GM10847 (cell line): ENCODE measurements around the gene ARL4C.

ENCODE experiments used
- POLR2A ChIP-seq: IDR thresholded peaks from 2 replicates; pipeline ENCODE4 v1.6.1; 2011; ENCODE audit not compliant: insufficient read length; ENCODE audit errors: extremely low read depth

ARL4C gene

DNA sequence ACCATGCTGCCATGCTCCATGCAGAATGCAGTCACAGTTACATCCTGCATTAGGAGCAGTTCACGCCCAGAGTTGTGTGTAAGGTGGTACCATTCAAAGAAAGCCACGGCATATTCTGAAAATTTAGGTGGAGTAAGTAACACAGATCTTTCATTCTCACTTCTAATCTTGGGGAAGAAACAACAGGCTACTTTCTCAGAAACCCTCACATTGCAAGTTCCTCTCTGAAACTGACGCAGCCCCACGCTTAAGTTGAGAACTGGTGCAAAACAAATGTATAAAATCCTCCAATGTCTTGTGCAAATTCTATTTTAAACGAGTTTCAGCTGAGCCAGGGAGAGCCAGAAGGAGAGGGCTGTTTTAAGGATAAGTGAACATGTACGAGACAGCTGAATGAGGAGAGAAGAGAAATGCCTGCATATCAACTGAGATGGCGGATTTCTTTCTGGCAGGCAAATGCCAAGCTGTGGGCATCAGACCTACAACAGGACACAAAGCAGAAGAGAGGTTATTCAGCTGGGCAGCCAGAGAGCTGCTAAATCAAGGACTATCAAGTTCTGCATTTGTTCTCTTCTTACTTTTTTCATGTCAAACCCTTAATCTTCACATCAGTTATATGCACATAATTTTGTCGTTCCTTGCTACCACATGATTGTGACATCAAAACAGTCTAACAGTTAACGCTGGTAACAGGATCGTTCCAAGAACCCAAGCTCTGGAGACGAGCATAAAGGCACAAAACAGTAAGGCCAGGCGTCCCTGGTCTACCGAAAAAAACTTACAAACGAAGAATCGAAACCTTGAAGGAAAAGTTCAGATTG, 6.4 kb downstream of the ARL4C start:
- no peak for TF ChIP-seq POLR2A

GRCh38 chr2:234488913-234489451, 7.9 kb downstream of the ARL4C start:
- TF ChIP-seq POLR2A: no peak

- no peak for TF ChIP-seq POLR2A
Observed at GRCh38 chr2:234488486-234488885, 8.4 kb downstream of the ARL4C start.

DNA sequence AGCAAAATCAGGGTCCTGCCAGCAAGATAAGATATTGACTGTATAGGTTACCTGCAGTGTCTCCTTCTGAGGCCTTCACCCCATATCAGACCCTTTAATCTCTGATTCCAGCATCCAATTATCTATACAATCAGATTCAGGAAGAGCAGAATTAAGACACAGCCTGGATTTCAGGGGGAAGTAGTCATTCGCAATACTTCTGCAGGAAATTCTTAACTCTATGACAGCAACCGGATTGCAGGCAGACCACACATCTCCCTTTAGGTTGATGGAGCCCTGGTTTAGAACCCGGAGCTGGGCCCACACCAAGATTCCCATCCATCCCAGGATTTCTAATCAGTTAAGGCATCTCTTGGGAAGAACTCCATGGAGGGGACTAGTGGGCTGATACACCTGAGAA, 9.5 kb downstream of the ARL4C start:
- no peak for TF ChIP-seq POLR2A

DNA sequence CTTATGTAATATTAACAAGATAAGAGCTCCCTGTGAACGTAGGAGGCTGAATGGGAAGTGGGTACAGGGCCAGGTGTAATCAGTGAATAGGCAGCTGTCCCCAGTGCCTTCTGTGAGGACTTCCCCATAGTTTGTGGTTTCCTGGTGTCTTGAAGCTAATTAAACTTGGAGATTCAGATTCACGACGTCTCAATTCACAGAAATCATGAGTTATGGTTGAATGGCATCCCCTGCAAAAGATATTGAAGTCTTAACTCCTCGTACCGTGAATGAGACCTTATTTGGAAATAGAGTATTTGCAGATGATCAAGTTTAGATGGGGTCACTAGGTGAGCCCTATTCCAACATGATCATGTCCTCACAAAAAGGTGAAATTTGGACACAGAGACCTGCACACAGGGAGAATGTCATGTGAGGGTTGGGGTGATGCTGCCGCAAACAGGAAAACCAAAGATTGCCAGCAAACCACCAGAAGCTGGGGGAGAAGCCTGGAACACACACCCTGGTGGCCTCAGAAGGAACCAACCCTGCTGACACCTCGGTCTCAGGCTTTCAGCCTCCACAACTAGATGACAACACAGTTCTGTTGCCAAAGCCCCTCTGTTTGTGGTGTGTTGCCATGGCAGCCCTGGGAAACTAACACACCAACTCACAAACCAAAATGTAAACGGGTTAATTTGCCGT, 13.2 kb downstream of the ARL4C start:
- no peak for TF ChIP-seq POLR2A

DNA sequence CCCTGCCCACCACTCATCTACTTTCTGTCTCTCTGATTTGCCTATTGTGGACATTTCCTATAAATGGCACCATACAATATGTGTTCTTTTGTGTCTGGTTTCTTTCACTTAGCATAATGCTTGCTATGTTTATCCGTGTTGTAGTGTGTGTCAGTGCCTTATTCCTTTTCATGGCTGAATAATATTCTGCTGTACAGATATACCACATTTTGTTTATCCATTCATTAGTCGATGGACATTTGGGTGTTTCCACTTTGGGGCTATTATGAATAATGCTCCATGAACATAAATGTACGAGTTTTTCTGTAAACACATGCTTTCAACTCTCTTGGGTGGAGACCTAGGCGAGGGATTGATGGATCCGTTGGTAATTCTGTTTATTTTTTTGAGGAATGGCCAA, 15.6 kb downstream of the ARL4C start:
- no peak for TF ChIP-seq POLR2A

DNA sequence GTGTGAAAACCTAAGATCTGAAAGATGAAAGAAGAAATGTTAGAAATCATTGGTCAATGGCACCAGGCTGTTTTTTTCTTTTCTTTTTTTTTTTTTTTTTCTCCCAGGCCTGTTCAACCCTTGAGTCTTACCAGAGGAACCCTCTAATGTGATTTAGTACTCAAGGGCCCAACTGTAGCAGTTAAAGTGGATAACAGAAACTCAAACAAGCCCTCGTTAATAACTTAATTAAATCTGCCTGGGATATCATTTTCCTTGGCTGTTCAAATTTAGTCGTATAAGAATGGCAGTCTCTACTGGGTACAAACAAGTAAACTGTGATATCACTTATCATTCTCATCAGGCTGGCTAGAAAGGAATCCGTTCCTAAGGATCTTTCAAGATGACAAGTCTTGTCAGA, 16.5 kb downstream of the ARL4C start:
- no peak for TF ChIP-seq POLR2A

- TF ChIP-seq POLR2A: no peak
Observed at GRCh38 chr2:234479465-234479864, 17.4 kb downstream of the ARL4C start.

DNA sequence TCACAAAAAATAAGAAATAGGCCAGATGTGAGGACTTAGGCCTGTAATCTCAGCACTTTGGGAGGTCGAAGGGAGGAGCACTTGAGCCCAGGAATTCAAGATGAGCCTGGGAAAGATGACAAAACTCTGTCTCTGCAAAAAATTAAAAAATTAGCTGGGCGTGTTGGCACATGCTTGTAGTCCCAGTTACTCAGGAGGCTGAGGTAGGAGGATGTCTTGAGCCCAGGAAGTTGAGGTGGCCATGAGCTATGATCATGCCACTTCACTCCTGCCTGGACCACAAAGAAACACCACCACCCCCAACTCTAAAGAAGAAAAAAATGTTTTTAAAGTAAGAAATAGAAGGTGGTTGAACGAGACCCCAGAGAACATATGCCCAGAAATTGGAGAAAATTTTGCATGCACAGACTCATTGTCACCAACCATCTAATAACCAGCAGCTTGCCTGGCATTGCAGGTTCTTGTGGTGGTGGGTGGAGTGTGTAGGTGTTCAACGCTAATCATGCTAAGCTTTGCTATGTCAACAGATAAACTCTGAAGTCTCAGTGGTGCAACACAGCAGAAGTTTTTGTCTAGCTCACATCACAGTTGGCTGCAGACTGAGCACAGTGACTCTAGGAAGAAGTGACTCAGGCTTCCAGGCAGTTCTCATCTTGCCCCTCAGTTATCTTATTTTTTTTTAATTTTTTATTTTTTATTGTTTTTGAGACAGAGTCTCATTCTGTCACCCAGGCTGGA, 18.6 kb downstream of the ARL4C start:
- no peak for TF ChIP-seq POLR2A

DNA sequence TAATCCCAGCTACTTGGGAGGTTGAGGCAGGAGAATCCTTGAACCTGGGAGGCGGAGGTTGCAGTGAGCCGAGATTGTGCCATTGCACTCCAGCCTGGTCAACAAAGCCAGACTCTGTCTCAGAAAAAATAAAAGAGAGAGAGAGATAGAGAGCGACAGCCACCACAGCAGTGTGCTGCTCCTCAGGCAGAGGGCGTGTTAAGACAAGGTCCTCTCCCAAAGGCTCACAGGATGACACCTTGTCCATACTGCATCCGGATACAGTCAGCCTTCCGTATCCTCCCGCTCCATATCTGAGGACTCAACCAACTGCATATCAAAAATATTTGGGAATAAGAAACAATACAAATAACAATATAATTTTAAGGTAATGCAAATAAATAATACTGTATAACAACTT, 20.1 kb downstream of the ARL4C start:
- no peak for TF ChIP-seq POLR2A

DNA sequence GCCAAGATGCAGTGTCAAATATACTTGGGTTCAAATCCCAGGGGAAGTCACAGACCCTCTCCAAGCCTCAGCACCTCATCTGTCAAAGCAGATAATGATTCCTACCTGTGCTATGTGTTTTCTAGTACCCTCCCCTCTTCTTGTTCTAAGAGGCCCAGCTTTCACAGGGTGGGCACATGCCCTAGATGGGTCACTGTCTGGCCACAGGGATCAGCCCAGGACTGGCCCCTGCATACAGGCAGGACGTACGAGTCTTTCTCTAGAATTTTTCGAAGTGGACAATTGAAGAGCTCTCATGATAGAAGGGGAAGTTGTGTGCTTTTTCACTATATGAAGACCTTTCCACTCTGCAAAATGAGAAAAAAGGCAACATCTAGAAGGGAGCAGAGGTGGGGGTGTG, 22.2 kb downstream of the ARL4C start:
- no peak for TF ChIP-seq POLR2A

DNA sequence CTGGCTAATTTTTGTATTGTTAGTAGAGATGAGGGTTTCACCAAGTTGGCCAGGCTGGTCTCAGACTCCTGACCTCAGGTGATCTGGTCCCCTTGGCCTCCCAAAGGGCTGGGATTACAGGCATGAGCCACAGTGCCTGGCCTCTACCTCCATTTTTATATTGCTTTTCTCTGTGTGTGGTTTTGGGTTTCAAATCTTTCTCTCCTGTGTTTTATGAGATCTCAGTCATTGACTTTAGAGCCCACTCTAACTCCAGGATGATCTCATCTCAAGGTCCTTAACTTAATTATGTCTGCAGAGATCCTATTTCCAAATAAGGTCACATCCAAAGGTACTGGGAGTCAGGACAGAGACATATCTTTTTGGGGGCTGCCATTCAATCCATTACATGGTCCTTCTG, 24.7 kb downstream of the ARL4C start:
- no peak for TF ChIP-seq POLR2A

GRCh38 chr2:234469972-234470371, 26.9 kb downstream of the ARL4C start:
- TF ChIP-seq POLR2A: no peak

- TF ChIP-seq POLR2A: no peak
Observed at GRCh38 chr2:234469251-234469845, 27.5 kb downstream of the ARL4C start.

DNA sequence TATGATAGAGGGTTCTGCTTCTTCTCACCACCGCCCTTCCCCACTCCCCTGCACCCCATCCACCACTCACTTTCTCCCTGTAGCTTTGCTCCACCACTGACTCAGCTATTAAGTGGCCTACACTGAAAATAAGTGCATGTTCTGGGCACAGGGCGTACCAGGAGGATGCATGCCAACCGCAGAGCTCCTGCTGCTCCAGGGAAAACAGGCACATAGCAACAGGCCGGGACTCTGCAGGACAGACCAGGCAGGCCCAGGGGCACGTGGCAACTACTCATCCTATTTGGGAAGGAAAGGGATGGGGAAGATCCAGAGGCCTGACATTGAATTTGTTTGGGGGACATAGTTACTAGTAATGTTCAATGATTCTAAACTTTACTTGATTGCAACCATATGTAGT, 28.4 kb downstream of the ARL4C start:
- no peak for TF ChIP-seq POLR2A
